G401 (cell line): ENCODE data around the gene KRT4. TPM values are rescaled to one million over a fixed set of nuclear protein-coding genes. Genes with fewer than 3 reads are reported as not detected.

Experiments
- DNase-seq: peaks from one replicate; pipeline ENCODE4 v3.0.0-alpha.2; 2015; ENCODE audit warnings: low spot score
- in situ Hi-C: cut with HindIII; loops from 2 replicates; pipeline ENCODE4 v1.10.0; 2016; ENCODE audit warnings: low sequenced_read_pairs, mixed read lengths
- total RNA-seq: library from RNA; depleted of rRNA; stranded (reverse); fragments of >200 nt; shearing (Covaris generic); gene quantifications from 2 replicates; pipeline ENCODE4 v1.2.3, GENCODE V29; 2014

Gene KRT4
- total RNA-seq, 1 experiment from 2014 or later, result not detected

- in situ Hi-C loops, result no loop called here
- DNase-seq, result no peak
Observed at GRCh38 chr12:52824741-52825410, 11.0 kb upstream of the KRT4 start.

- in situ Hi-C loops, result no loop called here
- no peak for DNase-seq
Observed at GRCh38 chr12:52823761-52824450, 10.0 kb upstream of the KRT4 start.

DNA sequence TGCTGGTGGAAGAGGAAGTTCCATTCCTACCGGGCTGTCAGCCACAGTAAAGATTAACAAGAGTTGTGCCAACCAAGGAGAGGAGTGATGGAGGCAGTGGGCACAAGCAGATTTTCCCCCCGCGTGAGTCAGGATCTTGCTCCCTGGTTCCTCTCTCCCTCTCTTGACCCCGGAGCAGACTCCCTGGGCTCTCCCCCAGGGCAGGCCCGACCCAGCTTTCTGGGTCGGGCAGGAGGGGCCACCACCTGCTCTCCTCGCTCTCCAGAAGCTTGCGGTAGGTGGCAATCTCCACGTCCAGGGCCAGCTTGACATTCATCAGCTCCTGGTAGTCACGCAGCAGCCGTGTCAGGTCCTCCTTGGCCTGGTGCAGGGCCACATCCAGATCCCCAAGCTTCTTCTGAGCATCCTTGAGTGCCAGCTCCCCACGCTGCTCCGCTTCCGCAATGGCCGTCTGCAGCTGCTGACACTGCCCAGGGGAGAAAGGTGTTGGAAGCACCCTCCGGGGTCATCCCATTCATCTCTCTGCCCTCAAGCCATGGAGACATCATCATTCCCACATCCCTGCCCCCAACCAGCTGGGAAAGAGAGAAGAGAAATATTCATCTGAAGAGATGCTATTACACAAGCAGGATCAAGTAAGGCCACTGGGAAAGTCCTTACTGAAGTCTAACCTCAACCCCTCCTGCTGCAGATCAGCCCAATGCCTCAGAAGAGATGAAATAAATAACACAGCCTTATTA, 9.0 kb upstream of the KRT4 start:
- in situ Hi-C loops, result no loop called here

DNA sequence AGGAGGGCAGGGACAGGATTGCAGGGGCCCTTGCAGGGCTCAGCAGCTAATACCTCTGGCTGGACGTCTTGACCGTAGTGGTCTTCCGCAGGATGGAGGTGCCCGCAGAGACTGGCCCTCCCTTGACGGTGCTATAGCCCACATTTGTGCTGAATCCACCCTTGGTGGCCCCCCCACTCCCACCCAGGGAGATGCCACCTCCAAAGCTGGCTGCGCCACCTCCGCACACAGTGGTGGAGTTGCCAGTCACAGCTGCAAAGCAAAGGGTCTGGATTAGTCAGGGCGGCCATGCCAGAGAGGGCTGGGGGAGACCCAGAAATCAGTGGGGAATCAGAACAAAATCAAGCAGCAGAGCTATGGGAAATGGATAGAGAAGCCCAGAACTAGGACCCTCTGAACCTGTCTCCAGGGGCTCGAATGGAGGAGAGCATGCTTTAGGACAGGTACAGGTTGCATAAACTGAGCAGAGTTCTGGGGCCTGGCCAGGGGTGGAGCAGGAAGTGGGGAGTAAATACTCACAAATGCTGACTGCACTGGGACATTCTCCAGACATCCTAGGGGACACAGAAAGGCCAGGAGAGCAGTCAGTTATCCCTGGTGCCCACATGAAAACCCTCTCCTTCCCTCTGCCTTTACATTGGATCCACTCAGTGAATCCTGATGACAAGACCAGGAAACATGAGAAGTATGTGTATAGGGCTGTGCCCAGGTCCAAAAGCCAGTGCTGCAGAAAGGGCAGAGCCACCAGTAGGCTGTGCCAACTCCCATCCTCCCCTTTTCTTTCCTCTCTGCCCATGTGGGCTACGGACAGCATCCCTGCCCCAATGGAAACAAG, 8.1 kb upstream of the KRT4 start:
- no peak for DNase-seq
- in situ Hi-C loops, result no loop called here

More for the DNA sequence above, 9.0 kb upstream of the KRT4 start:
- no peak for DNase-seq

DNA sequence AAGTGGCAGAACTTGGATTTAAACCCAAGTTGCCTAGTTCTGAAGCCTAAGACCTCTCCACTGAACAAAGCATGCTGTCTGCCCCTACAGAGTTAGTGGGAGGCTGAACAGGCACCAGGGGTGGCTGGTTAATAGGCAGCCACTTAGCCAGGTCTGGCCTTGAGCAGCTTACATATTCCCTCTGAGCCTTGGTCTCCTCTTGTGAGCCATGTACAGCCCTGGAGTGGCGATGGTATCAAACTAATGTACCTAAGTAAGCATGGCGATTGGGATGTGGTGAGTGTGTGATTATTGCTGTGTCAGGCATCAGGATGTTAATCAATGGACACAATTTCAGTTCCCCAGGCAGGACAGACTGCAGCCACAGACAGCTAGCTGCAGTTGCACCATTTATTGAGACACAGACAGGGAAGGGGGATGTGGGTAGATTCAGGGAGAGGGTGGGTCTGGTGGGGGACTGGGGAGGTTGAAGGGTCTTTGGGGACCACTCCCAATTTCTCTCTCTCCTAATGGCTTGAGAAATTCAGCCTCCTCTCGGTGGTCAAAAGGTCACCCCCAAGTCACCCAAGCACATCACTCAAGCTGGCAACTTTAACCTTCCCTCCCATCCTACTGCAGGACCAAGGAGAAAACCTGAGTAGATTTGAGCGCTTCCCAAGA, 7.3 kb upstream of the KRT4 start:
- no peak for DNase-seq
- in situ Hi-C loops, result no loop called here

GRCh38 chr12:52820521-52820920, 6.6 kb upstream of the KRT4 start:
- in situ Hi-C loops, result no loop called here
- DNase-seq, result no peak

- no peak for DNase-seq
- in situ Hi-C loops, result no loop called here
Observed at GRCh38 chr12:52819731-52820510, 6.0 kb upstream of the KRT4 start.

DNA sequence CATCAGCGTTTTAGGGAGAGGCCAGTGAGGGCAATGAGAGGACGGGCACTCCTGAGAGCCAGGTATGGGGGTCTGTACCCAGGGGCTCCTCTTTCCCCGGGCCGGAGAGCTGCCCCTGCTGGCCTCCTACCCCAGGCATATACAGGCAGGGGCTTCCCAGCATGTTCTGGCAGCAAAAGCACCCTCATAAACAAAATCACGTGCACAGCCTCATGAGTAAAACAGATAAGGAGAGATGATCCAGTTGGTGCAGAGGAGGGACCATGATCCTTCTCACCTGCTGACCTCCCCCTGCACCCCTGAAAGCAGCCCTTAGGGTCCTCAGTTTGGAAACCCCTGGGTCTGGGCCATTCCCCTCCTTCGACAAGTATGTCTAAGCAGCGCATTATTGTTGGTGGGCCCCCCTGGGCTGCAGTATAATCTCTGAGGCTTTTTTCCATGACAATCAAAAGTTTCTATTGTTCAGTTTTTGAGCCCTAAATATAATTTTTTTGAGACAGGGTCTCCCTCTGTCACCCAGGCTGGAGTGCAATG, 5.0 kb upstream of the KRT4 start:
- DNase-seq, result no peak
- in situ Hi-C loops, result no loop called here

DNA sequence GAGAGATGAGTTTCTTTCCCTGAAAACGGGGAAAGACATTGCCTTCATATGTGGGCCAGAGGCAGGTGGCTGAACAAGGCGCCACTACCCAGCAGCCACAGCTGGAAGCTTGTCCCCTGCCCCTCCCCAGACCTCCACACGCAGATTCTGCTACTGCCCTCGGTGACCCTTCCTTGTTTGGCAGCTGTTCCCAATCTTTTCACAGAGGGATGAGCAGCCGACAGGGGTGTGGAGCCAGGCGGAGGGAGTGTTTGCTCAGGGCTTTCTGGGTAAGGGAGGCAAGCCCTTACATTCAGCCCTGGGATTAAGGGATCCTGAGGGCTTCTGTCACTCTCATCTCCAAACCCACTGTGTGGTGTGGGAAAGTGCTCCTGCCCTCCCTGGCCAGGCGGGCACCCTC, 4.5 kb upstream of the KRT4 start:
- DNase-seq, result no peak
- in situ Hi-C loops, result no loop called here

GRCh38 chr12:52817699-52818238, 3.9 kb upstream of the KRT4 start:
- in situ Hi-C loops, result no loop called here
- DNase-seq, result no peak

GRCh38 chr12:52817003-52817698, 3.2 kb upstream of the KRT4 start:
- in situ Hi-C loops, result no loop called here
- DNase-seq, result no peak

- no peak for DNase-seq
- in situ Hi-C loops, result no loop called here
Observed at GRCh38 chr12:52815676-52816588, 2.0 kb upstream of the KRT4 start.

- DNase-seq, result no peak
- in situ Hi-C loops, result no loop called here
Observed at GRCh38 chr12:52815161-52815560, 1.2 kb upstream of the KRT4 start.

GRCh38 chr12:52814710-52815155, 817 bp upstream of the KRT4 start:
- in situ Hi-C loops, result no loop called here
- no peak for DNase-seq

GRCh38 chr12:52813203-52813819, 605 bp downstream of the KRT4 start:
- in situ Hi-C loops, result no loop called here

GRCh38 chr12:52812749-52813148, 1.2 kb downstream of the KRT4 start:
- DNase-seq, result no peak
- in situ Hi-C loops, result no loop called here

More at GRCh38 chr12:52813203-52813819, 605 bp downstream of the KRT4 start:
- no peak for DNase-seq
